ENCODE measurements around the gene LMTK3.
A peak's percentile ranks its signal among the peaks of the same experiment; 100 is the strongest.
"Not testable (repeated sequence)": the region's sequence is repeated elsewhere in the genome, so short reads cannot be mapped to it uniquely, and the experiment has no call there.

Gene LMTK3

GRCh38 chr19:48487544-48487943, 24.1 kb downstream of the LMTK3 start:
- no peak for DNase-seq

GRCh38 chr19:48486706-48487105, 24.9 kb downstream of the LMTK3 start:
- not testable (repeated sequence) for DNase-seq

- no peak for DNase-seq
Measured at GRCh38 chr19:48484931-48485612, 26.6 kb downstream of the LMTK3 start.

- no peak for DNase-seq
Measured at GRCh38 chr19:48484247-48484893, 27.3 kb downstream of the LMTK3 start.

- DNase-seq = no peak
Measured at GRCh38 chr19:48483301-48483700, 28.3 kb downstream of the LMTK3 start.

- no peak for DNase-seq
Measured at GRCh38 chr19:48481846-48482639, 29.6 kb downstream of the LMTK3 start.

- peak; percentile 76 for DNase-seq
Measured at GRCh38 chr19:48480558-48481500, 30.8 kb downstream of the LMTK3 start.

- DNase-seq = peak; percentile 61
Measured at GRCh38 chr19:48480183-48480557, 31.5 kb downstream of the LMTK3 start.

GRCh38 chr19:48479686-48480085, 31.9 kb downstream of the LMTK3 start:
- no peak for DNase-seq

- DNase-seq = no peak
Measured at GRCh38 chr19:48478339-48479256, 33.0 kb downstream of the LMTK3 start.

- DNase-seq = no peak
Measured at GRCh38 chr19:48477698-48478338, 33.8 kb downstream of the LMTK3 start.

- no peak for DNase-seq
Measured at GRCh38 chr19:48477067-48477685, 34.5 kb downstream of the LMTK3 start.

- no peak for DNase-seq
Measured at GRCh38 chr19:48476176-48476575, 35.5 kb downstream of the LMTK3 start.

- DNase-seq = no peak
Measured at GRCh38 chr19:48475369-48476068, 36.1 kb downstream of the LMTK3 start.

- no peak for DNase-seq
Measured at GRCh38 chr19:48474084-48474592, 37.5 kb downstream of the LMTK3 start.

- DNase-seq = no peak
Measured at GRCh38 chr19:48473161-48473966, 38.3 kb downstream of the LMTK3 start.

GRCh38 chr19:48471836-48472235, 39.8 kb downstream of the LMTK3 start:
- no peak for DNase-seq

GRCh38 chr19:48470856-48471255, 40.8 kb downstream of the LMTK3 start:
- DNase-seq = no peak
